NB4 (cell line): ENCODE data around the gene LRRC27.

Experiments used
- MYC ChIP-seq: IDR thresholded peaks from 2 replicates; pipeline ENCODE4 v1.6.1; 2011; ENCODE audit warnings: low read depth, low read length
- POLR2A ChIP-seq: IDR thresholded peaks from 2 replicates; pipeline ENCODE4 v1.6.1; 2011; ENCODE audit warnings: mild to moderate bottlenecking; ENCODE audit not compliant: insufficient read length; ENCODE audit errors: extremely low read depth
- TF ChIP-seq, protein P1 (sequence below): IDR thresholded peaks from one replicate; pipeline ENCODE4 v1.5.1; 2012; ENCODE audit warnings: low read depth, low read length
- TF ChIP-seq, protein P2 (sequence below): IDR thresholded peaks from 2 replicates; pipeline ENCODE4 v1.6.1; 2011; ENCODE audit warnings: low read depth, low read length

GRCh38 chr10:132306343-132306685 lies 25.7 kb upstream of the LRRC27 start:
- TF ChIP-seq, protein P1, sequence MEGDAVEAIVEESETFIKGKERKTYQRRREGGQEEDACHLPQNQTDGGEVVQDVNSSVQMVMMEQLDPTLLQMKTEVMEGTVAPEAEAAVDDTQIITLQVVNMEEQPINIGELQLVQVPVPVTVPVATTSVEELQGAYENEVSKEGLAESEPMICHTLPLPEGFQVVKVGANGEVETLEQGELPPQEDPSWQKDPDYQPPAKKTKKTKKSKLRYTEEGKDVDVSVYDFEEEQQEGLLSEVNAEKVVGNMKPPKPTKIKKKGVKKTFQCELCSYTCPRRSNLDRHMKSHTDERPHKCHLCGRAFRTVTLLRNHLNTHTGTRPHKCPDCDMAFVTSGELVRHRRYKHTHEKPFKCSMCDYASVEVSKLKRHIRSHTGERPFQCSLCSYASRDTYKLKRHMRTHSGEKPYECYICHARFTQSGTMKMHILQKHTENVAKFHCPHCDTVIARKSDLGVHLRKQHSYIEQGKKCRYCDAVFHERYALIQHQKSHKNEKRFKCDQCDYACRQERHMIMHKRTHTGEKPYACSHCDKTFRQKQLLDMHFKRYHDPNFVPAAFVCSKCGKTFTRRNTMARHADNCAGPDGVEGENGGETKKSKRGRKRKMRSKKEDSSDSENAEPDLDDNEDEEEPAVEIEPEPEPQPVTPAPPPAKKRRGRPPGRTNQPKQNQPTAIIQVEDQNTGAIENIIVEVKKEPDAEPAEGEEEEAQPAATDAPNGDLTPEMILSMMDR: no peak
- no peak for TF ChIP-seq POLR2A
- no peak for TF ChIP-seq MYC
- TF ChIP-seq, protein P2, sequence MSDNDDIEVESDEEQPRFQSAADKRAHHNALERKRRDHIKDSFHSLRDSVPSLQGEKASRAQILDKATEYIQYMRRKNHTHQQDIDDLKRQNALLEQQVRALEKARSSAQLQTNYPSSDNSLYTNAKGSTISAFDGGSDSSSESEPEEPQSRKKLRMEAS: no peak
